Measurements from ENCODE around the gene KAT14.
A peak's percentile ranks its signal among the peaks of the same experiment; 100 is the strongest.
"Not testable (repeated sequence)": the region's sequence is repeated elsewhere in the genome, so short reads cannot be mapped to it uniquely, and the experiment has no call there.

The KAT14 gene, protein sequence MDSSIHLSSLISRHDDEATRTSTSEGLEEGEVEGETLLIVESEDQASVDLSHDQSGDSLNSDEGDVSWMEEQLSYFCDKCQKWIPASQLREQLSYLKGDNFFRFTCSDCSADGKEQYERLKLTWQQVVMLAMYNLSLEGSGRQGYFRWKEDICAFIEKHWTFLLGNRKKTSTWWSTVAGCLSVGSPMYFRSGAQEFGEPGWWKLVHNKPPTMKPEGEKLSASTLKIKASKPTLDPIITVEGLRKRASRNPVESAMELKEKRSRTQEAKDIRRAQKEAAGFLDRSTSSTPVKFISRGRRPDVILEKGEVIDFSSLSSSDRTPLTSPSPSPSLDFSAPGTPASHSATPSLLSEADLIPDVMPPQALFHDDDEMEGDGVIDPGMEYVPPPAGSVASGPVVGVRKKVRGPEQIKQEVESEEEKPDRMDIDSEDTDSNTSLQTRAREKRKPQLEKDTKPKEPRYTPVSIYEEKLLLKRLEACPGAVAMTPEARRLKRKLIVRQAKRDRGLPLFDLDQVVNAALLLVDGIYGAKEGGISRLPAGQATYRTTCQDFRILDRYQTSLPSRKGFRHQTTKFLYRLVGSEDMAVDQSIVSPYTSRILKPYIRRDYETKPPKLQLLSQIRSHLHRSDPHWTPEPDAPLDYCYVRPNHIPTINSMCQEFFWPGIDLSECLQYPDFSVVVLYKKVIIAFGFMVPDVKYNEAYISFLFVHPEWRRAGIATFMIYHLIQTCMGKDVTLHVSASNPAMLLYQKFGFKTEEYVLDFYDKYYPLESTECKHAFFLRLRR

GRCh38 chr20:18137412-18138265 lies at the start of gene KAT14, which contains the start of gene PET117:
Gene KAT14, plus strand, starts transcription at chr20:18137863. Its CDS starts 4,798 bp downstream, at chr20:18142661.
Gene PET117, plus strand, starts transcription at chr20:18137863. Its CDS starts 93 bp downstream, at chr20:18137956.
- peak; percentile 64 to 68 for DNase-seq

GRCh38 chr20:18088298-18088697 lies 49.4 kb upstream of the KAT14 start:
- DNase-seq, result not testable (repeated sequence)

DNA sequence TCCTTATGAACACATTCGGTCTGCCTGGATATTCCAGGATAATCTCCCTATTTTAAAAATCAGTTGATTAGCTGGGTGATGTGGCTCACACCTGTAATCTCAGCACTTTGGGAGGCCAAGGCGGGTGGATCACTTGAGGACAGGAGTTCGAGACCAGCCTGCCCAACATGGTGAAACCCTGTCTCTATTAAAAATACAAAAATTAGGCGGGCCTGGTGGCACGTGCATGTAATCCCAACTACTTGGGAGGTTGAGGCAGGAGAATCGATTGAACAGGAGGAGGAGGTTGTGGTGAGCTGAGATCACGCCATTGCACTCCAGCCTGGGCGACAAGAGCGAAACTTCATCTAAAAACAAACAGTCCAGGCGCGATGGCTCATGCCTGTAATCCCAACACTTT lies 48.8 kb upstream of the KAT14 start:
- not testable (repeated sequence) for DNase-seq

- no peak for DNase-seq
These were observed 47.6 kb upstream of the KAT14 start for GRCh38 chr20:18090044-18090443.

GRCh38 chr20:18090477-18090876 lies 47.2 kb upstream of the KAT14 start:
- no peak for DNase-seq

- no peak for DNase-seq
These were observed 46.0 kb upstream of the KAT14 start for GRCh38 chr20:18091623-18092022.

DNA sequence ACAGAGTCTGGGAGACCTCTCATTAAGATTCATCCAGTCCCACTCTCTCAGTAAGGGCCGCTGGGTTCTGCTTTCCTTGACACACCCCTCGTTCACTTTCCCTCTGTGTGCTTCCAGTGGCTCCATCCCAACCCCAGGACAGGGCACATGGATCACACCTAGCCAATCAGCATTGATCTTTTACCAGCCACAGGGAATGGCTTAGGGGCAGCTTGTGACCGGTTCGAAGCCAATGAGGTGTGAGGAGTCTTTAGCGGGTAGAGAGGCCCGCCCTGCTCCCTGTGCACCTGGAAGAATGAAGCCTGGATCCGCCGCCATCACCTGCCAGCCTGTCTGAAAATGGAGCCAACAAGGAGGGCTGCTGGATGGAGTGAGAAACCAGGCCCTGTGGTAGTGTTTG lies 44.8 kb upstream of the KAT14 start:
- no peak for DNase-seq

DNA sequence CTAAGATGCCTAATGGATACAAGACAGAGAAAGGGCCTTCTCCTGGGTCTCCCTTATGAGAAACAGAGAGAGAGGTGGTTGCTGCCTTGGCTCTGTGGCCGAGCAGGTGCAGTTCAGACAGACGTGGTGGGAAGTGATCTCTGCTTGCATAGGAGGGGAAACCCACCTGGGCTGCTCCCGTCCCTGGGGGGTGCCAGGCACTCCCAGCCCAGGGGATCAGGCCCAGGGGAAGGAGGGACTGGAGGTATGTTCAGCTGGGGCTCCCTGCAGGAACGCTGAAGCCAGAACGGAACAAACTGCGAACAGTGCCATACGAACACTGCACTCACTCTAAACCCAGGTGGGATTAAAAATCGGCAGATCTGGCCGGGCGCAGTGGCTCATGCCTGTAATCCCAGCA lies 44.3 kb upstream of the KAT14 start:
- no peak for DNase-seq

DNA sequence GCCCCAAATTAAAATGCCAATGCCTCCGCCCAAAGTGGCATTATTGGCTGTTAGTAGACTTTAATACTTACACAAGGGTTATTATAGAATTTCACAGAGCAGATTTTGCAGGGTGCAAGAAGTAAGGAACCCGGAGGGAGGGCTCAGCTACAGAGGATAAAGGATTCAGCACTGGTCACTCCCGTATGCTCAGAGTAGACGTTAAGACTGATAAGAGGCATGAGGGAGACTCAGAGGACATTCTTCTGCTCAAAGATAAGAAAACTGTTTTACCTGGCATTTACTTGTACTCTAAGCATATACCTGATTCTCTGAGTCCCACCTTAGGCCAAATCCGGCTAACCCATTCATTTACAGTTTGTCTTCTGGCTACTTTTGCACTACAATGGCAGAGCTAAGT lies 43.5 kb upstream of the KAT14 start:
- no peak for DNase-seq

DNA sequence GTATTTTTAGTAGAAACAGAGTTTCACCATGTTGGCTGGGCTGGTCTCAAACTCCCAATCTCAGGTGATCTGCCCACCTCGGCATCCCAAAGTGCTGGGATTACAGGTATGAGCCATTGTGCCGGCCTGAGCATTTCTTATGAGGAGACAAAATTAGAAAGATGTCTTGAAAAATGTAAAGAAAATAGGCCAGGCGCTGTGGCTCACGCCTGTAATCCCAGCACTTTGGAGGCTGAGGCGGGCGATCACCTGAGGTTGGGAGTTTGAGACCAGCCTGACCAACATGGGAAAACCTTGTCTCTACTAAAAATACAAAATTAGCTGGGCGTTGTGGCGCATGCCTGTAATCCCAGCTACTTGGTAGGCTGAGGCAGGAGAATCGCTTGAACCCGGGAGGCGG lies 37.1 kb upstream of the KAT14 start:
- DNase-seq, result not testable (repeated sequence)

GRCh38 chr20:18101125-18101810 lies 36.4 kb upstream of the KAT14 start:
- DNase-seq, result no peak

- DNase-seq, result no peak
These were observed 34.2 kb upstream of the KAT14 start for GRCh38 chr20:18103497-18103896.

GRCh38 chr20:18108326-18108725 lies 29.3 kb upstream of the KAT14 start:
- no peak for DNase-seq

- not testable (repeated sequence) for DNase-seq
These were observed 9.1 kb upstream of the KAT14 start for GRCh38 chr20:18128574-18128973.

DNA sequence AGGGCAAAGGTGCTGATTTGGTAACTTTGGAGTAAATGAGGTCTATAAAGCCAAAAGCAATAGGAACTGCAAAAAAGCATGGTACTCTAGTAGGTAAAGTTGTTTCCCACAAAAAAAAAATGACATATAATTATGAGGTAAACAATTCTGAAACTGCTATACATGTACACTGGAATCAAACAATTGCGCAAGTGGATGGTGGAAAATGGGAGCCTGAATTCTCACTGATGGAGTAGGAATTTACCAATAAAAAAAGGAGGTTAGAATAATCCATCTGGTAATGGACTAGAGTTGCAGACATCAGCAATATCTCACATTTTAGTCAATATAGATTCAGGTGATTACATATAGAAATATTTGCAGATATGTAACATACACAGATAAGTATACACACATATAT lies 5.0 kb upstream of the KAT14 start:
- DNase-seq, result no peak

DNA sequence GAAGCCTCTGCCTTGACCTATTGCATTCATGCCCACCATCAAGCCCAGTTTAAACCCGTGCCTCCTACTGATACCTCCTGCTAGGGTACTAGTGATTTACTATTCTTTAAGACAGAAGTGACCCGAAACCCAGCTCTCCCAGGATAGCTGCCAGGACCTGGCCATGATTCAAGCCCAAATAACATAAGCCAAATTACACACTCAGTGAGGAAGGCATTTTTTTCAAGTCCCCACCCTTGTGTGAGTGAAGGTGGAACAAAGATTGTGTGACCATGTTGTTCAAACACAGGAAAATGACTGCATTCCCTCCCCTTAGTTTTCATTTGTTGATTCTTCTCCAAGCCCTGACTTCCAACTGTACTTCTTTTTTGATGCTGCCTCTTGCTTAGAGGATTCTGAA lies 3.7 kb upstream of the KAT14 start:
- no peak for DNase-seq

DNA sequence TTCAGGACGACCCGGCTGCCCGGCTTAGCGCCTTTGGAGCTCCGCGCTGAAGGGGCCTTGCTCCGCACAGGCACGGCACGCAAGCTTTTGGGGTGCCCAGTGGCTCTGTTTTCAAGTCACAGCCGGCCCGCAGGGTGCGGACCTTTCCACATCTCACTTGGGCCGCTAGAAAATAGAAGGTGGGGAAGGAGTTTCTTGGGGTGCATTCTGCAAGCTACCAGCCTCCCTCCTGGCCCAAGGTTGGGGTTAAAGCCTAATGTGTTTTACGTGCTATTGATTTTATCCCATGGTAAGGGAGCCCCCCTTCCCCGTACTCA lies 561 bp downstream of the KAT14 start:
- DNase-seq, result no peak

GRCh38 chr20:18138639-18139583 lies 1.2 kb downstream of the KAT14 start:
- no peak for DNase-seq

DNA sequence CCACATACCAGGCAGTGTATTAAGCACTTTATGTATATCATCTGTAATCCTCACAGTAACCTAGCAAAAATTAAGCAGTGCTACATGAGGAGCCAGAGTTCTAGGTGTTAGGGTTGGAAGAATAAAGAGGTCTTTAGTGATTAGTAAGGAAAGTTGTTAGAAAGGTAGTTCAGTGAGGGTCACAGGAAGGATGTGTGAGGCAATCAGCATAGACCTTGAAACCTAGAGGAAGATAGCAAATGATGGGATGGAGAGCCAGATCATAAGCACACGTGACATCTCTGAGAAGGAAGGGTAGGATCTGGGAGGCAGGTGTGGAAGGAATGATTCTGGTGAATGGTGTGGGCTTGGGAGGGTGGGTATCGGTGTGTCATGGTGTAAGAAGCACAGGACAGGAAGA lies 2.2 kb downstream of the KAT14 start:
- DNase-seq, result no peak

DNA sequence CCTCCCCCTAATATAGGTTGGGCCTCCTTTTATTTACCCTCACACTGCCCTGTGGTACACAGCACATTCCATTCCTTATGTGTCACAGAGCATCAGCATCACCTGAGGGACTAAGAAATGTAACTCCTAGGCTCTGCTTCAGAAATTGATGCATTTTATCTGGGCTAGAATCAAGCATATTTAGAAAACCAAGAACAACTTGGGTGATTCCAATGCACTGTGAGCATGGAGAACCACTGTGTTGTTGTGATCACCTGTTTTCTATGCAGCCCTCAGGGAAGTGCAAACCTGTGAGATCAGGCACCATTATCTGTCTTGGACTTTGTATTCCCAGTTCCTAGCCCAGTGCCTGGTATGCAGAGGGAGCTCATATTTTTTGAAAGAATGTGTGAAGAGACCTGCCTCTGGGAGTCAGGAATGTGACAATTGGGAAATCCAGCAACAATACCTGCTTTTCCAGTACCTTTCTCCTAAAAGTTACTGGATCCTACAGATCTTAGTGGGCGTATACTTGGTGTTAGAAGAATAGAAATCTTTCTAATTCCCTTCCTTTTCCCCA lies 7.0 kb downstream of the KAT14 start:
- no peak for DNase-seq

DNA sequence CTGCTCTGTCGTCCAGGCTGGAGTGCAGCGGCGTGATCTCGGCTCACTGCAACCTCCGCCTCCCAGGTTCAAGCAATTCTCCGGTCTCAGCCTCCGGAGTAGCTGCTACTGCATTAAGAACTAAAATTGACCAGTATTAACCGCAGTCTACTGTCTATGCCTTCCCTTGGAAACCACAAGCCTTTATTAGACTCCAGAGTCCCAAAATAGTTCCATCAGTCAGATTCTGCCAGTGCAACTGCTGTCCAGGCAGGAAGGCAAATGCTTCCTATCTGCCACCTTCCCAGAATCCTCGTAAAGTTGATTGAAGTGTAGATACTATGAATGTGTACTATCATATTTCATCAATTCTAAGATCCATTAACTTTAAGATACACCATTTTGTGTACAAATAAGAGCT lies 16.7 kb downstream of the KAT14 start:
- DNase-seq, result no peak

All from NCI-H187 (cell line).